Measurements from ENCODE around the gene ADGRD2.

The ADGRD2 gene

DNA sequence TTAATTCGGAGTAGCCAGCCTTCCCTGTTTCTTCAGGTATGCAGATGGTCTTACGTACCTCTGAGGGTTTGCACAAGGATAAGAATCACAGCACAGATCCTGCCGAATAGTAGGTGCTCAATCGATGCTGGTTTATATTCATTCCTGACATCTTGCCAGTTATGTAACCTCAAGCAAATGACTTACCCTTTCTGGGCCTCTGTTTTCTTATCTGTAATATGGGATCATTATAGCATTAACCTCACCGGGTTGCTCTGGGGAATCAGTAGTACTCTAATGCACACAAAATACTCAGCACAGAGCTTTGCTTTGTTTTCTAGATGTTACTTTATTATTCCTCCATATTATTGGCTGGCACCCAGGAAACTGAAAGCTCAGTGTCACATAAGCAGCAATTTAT, 64.6 kb downstream of the ADGRD2 start:
- peaks cover 4% of the 10 kb centered on the region for H3K4me1 Mint-ChIP-seq
- no peak overlapping the region for H3K4me3 Mint-ChIP-seq
- H3K27ac Mint-ChIP-seq: no peak overlapping the region
- H3K36me3 Mint-ChIP-seq: no peaks in the 10 kb centered on the region
- H3K9me3 Mint-ChIP-seq: no peaks in the 10 kb centered on the region
- peaks cover 3% of the 10 kb centered on the region for H3K27me3 Mint-ChIP-seq

DNA sequence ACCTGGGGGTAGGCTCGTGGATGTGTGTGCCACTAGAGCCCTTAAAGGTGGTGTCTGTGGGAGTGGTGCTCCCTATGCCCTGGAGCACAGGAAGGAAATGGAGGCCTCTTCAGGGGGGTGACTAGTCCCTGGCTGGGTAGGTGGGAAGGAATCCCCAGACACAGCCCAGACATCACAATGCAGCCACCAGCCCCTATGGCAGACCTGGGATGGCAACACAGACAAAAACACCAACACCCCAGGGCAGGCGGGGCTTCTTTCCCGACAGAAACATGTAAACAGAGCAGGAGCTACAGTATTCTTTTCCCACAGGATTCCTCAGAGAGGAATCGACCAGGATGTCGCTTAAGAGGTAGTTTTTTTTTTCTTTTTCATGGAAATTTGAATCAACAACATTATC, 67.3 kb downstream of the ADGRD2 start:
- no peak overlapping the region for H3K27ac Mint-ChIP-seq
- no peaks in the 10 kb centered on the region for H3K9me3 Mint-ChIP-seq
- H3K4me1 Mint-ChIP-seq: peaks cover 4% of the 10 kb centered on the region
- peaks cover 4% of the 10 kb centered on the region for H3K27me3 Mint-ChIP-seq
- no peaks in the 10 kb centered on the region for H3K36me3 Mint-ChIP-seq
- H3K4me3 Mint-ChIP-seq: no peak overlapping the region

- Mint-ChIP-seq H3K9me3 (no peaks in the 10 kb centered on the region), H3K27ac (no peak overlapping the region), H3K36me3 (no peaks in the 10 kb centered on the region), H3K4me3 (no peak overlapping the region), H3K27me3 (peaks cover 3% of the 10 kb centered on the region), H3K4me1 (peaks cover 2% of the 10 kb centered on the region)
Measured at GRCh38 chr9:124518116-124518515, 67.9 kb downstream of the ADGRD2 start.

- H3K27ac Mint-ChIP-seq: no peak overlapping the region
Measured at GRCh38 chr9:124520206-124520596, 70.0 kb downstream of the ADGRD2 start.

DNA sequence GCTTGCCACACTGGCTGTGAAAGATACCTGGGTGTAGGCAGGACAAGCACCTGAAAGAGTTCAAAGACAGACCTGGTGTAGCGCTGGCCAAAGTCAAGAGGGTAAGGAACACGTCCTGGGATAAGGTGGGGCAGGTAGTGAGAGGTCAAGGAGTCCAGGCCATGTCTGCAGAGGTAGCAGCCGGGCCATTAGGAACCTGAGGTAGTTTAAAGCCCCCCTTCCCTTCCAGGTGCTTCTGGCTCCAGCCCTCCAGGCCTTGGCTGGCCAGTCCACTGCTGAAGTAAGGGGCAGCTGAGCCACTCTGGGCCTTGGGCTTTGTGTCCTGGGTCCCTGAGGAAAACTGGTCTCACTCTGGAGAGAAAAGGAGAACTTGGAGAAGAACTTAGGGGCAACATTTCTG, 70.9 kb downstream of the ADGRD2 start:
- H3K27me3 Mint-ChIP-seq: peaks cover 2% of the 10 kb centered on the region
- H3K27ac Mint-ChIP-seq: no peak overlapping the region
- H3K9me3 Mint-ChIP-seq: no peaks in the 10 kb centered on the region
- H3K4me1 Mint-ChIP-seq: no peaks in the 10 kb centered on the region
- H3K36me3 Mint-ChIP-seq: no peaks in the 10 kb centered on the region
- no peak overlapping the region for H3K4me3 Mint-ChIP-seq

More at GRCh38 chr9:124520206-124520596, 70.0 kb downstream of the ADGRD2 start:
- Mint-ChIP-seq H3K27me3 (peaks cover 2% of the 10 kb centered on the region), H3K9me3 (no peaks in the 10 kb centered on the region), H3K36me3 (no peaks in the 10 kb centered on the region), H3K4me1 (no peaks in the 10 kb centered on the region), H3K4me3 (no peak overlapping the region)

DNA sequence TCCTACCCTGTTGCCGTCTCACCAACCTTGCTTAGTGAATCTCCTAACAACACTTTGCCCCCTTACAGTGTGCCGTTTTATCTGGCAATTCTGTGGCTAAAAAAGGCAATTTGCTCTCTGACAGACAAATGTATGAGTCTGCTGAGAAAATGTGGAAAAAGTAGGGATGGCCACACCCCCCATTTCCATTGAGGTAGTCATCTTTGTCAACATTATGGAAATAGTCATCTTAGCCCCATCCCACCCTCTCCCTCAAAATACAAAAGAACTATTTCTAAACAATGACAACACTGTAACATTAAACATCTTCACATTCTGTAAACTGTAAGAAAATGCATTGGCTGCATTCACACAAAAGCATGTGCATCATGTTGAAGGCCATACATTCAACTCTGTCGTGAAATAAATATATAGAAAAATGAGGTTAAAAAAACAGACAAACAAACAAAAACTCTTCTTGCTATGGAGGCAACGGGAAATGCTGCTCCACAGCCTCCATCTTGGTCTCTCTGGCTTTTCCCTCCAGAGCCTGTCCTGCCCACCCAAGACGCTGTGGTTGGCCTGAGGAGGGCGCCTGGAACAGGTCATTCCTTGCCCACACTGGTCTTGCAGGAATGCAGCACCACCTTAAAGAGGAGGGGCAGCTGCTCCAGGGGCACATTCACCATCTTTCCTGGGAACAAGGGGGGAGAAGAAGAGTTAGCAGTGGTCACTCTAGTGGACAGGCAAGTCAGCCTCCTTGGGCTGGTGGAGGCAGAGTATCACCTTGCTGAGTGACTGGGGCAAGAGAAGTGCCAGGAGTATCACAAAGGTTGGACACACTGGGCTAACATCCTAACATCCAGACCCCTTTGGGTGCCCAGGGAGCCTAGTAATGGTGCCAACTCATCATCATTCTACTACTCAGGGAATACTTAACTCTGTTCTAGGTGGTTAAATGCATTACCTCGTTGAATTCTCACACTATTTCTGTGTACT, 72.2 kb downstream of the ADGRD2 start:
- H3K27ac Mint-ChIP-seq: no peak overlapping the region
- no peak overlapping the region for H3K4me3 Mint-ChIP-seq
- no peaks in the 10 kb centered on the region for H3K36me3 Mint-ChIP-seq
- H3K9me3 Mint-ChIP-seq: no peaks in the 10 kb centered on the region
- H3K27me3 Mint-ChIP-seq: peaks cover 2% of the 10 kb centered on the region
- no peaks in the 10 kb centered on the region for H3K4me1 Mint-ChIP-seq

DNA sequence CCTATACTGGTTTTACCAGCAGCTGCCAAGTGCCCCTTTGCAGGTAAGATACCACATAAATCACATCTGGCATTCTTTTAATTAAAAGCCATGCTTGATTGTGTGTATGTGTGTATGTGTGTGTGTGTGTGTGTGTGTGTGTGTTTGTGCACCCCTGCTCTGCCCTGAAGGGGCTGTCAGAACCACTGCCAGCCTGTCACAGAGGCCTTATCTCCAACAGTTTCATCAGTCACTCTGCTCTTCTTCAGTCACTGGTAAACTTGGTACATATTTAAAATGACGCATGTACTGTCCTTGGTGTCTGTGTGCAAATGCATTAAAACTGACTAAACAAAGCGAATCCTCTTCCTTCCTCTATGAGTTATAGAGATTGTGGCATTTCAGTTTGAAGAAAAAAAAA, 75.9 kb downstream of the ADGRD2 start:
- H3K27ac Mint-ChIP-seq: no peak overlapping the region
- no peaks in the 10 kb centered on the region for H3K9me3 Mint-ChIP-seq
- H3K4me1 Mint-ChIP-seq: no peaks in the 10 kb centered on the region
- H3K27me3 Mint-ChIP-seq: no peaks in the 10 kb centered on the region
- H3K4me3 Mint-ChIP-seq: no peak overlapping the region
- no peaks in the 10 kb centered on the region for H3K36me3 Mint-ChIP-seq

GRCh38 chr9:124527781-124528180, 77.5 kb downstream of the ADGRD2 start:
- H3K36me3 Mint-ChIP-seq: no peaks in the 10 kb centered on the region
- H3K9me3 Mint-ChIP-seq: no peaks in the 10 kb centered on the region
- H3K4me3 Mint-ChIP-seq: no peak overlapping the region
- H3K27ac Mint-ChIP-seq: no peak overlapping the region
- H3K27me3 Mint-ChIP-seq: no peaks in the 10 kb centered on the region
- H3K4me1 Mint-ChIP-seq: no peaks in the 10 kb centered on the region

All from activated naive CD4-positive, alpha-beta T cell treated with anti-CD3 and anti-CD28 coated beads, Interleukin-2, amount 50 U/mL, for 24 hours (primary cell).